ENCODE data around the gene HTR3D.

- TF ChIP-seq EZH2phosphoT487 (IDR thresholded peaks at IDR 0.05; ENCODE audit: insufficient read depth, low read depth) (no peak), EZH2 (IDR thresholded peaks at IDR 0.05; ENCODE audit: insufficient read depth, poor library complexity, severe bottlenecking) (no peak)
Observed at GRCh38 chr3:184085389-184085852, 53.9 kb downstream of the HTR3D start.

Data from GM23248 (cell line).